GM21528 (cell line): ENCODE data around the gene LYL1.

Experiments used
- ATAC-seq: cut with Tn5 transposase; IDR thresholded peaks from one replicate; pipeline ENCODE4 v1.9.1; 2021; ENCODE audit warnings: mild to moderate bottlenecking, moderate library complexity; ENCODE audit not compliant: unreplicated experiment, low FRiP score

LYL1 gene

DNA sequence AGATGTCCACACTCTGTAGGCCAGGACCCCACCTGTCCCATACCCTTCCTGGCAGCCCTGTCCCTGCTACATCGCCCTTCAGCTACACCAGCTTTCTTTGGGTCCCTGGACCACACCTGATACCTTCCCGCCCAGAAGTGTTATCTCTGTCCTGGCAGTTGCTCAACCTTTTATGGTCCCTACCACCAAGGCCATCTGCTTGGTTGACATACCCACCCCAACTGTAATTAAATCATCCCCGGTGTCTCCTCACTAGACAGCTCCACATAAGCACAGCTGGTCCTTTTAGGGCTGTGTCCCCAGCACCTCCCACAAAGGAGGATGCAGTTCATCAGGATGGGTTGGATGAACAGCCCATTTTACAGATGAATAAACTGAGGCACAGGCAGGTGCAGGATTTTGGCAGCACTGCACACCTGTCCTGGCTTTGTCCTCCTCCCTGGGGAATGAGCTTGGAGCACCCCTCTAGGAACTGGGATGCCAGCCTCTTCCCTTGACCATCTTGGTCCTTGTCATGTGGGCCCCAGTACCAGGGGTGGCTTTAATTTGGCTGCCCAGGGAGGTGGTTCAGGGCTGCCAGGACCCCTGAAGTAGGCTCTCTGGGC, 28.3 kb upstream of the LYL1 start:
- ATAC-seq: no peak

DNA sequence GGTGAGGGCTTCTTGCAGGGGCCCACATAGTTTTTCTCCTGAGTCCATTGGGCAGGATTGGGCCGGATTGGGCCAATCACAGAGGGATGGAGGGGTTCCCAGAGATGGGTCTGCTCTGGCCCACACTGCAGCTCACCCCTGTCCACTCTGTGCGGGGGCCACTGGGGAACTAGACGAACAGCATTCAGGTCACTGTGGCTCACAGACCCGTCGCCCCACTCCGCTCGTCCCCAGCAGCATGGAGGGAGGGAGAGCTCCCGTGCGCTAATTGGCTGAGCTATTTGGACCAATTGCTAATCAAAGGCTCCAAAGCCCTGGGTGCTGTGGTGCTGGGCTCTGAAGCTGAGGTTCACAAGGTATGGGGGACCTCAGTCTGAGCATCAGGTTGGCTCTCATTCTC, 26.7 kb upstream of the LYL1 start:
- no peak for ATAC-seq

GRCh38 chr19:13128583-13128982, 25.9 kb upstream of the LYL1 start:
- no peak for ATAC-seq

DNA sequence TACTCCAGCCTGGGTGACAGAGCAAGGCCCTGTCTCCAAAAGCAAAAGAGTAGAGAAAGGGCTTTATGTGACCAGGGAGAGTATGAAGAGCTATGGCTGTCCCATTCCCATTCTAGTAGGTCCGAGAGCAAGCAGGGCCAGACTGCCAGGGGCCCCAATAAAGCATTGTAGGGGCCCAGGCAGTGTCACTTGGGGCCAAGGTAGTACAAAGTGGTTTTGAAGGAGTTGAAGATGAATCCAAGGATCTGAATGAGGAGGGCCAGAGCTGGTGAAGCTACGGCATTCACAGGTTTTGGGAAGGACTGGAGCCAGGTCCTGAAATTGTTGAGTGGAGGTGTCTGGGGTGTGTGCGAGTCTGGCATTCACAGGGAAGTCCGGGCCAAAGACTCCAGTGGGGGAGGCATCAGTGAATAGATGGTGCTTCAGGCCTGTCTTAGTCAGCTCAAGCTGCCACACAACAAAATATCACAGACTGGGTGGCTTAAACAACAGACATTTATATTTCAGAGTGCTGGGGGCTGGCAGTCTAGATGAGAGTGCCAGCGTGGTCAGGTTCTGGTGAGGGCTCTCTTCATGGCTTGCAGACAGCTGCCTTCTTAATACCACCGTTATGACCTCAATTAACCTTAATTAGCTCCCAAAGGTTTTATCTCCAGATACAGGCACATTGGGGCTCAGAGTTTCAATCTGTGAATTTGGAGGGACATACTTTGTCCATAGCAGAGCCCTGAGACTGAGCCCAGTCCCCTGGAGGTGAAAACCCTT, 25.3 kb upstream of the LYL1 start:
- ATAC-seq: no peak

DNA sequence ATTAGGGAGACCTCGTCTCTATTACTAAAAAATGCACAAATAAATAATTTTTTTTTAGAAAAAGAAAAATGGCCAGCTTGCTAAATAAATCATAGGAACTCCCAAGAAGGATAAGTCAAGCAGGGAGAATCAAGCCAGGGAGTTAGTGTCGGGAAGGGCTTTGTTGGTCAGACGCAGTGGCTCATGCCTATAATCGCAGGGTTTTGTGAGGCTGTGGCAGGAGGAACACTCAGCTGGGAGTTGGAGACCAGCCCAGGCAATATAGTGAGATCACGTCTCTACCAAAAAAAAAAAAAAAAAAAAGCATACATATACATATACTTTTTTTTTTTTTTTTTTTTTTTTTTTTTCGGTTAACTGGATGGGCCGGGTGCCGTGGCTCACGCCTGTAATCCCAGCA, 24.4 kb upstream of the LYL1 start:
- ATAC-seq: no peak

GRCh38 chr19:13122980-13123957, 20.6 kb upstream of the LYL1 start:
- no peak for ATAC-seq

DNA sequence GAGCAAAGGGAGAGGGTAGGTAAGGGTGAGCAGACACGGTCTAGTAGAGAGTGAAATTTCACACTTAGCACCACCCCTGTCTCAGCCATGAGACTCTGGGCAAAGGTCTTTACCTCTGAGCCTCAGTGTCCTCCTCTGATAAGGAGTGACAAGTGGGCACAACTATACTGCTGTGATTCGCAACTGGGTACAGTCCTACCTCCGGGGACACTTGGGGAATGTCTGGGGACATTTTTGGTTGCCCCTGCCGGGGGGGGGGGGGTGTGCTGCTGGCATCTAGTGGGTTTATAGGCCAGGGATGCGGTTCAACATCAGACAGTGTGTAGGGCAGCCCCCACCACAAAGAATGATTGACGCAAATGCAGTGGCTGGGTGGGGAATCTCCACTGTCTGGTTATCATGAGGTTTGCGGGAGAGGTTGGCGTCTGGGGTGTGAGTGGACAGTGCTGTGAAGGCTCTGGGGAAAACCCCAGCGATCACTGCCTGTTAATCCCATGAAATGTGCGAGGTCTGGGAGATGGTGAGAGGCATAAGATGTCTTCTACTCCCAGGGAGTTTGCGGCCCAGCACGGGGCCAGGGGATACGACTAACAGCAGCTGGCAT, 19.7 kb upstream of the LYL1 start:
- ATAC-seq: no peak

DNA sequence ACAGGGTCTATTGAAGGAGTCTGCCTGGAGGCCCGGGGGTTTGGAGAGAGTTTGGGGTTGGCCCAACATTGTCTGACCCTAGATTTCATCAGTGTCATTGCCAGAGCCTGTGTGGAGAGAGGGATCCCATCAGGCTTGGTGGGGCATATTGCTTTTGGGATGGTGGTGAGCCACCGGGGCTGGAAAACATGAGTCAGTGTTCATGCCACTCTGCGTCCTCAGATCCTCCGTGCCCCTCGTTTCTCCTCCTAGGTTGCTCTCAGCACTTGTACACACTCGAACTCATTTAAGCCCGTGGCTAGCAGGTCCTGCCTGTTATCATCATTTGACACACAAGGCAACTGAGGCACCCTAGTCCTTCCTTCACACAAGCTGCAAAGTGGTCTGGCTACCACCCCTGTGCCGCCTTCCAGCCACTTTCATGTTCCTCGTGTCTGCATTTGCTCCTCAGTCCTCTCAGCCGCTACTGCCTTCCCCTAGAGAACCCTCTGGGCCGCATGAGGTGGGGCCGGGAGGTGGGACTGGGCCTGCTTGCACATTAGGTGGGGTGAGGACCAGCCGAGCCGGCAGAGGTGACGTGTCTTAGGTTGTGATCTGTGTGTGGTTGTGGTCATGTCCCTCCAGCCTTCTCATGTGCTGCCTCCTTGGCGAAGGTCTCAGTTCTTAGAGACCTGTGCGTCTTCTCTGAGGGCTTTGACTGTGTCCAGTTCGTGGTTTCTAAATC, 19.1 kb upstream of the LYL1 start:
- ATAC-seq: no peak

DNA sequence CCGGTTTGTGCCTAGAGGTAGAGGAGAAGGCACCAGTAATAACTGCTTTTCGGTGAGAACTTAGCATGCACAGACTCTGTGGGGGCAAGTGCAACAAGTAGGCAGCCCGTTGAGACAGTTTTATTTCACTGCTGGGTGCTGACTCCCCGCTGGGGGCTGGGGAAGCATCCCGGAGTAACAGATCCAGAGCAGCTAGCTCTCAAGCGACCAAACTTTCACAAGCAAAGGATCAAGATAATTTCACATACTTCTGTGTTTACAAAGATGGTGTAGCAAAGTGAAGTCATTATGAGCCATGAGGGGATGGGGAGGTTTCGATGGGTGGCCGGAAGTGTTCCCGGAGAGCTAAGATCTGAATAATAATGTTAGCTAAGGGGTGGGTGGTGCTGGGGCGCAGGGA, 18.2 kb upstream of the LYL1 start:
- no peak for ATAC-seq

GRCh38 chr19:13120031-13120430, 17.4 kb upstream of the LYL1 start:
- no peak for ATAC-seq

GRCh38 chr19:13119627-13120026, 17.0 kb upstream of the LYL1 start:
- no peak for ATAC-seq

- no peak for ATAC-seq
These were observed 16.0 kb upstream of the LYL1 start for GRCh38 chr19:13118424-13119193.

GRCh38 chr19:13117772-13118423, 15.2 kb upstream of the LYL1 start, which contains the start of gene NACC1:
NACC1 (plus strand) TSS chr19:13118264; CDS start chr19:13135208, 16,944 bp downstream.
- ATAC-seq: peak; percentile 50

- peak; percentile 1 for ATAC-seq
These were observed 14.6 kb upstream of the LYL1 start for GRCh38 chr19:13117176-13117771.

GRCh38 chr19:13116282-13117175, 13.9 kb upstream of the LYL1 start, which contains the start of gene TRMT1:
TRMT1 (minus strand) TSS chr19:13116740; CDS start chr19:13116399, 341 bp downstream.
- peak; percentile 49 for ATAC-seq

- no peak for ATAC-seq
These were observed 13.3 kb upstream of the LYL1 start for GRCh38 chr19:13115936-13116281.

DNA sequence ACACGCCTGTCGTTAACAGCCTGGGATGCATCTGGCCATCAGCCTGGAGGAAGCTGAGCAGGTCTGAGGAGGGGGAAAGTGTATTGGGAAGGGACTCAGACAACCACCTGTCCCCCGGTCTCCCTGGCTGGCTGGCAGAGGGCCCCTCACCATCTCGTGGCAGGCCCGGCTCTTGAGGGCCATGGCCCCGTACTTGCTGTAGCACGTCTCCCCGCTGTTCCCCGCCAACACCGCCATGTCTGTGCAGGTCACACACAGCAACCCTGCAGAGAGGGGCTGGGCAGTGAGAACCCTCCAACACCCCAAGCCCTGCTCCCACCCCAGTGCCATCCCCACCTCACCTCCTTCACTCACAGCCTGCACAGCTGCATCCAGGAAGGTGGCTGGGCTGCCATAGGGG, 9.9 kb upstream of the LYL1 start:
- no peak for ATAC-seq
